Body of pancreas (tissue), 4 donors: ENCODE measurements around the gene ZNF276. TPM values are rescaled to one million over a fixed set of nuclear protein-coding genes. Genes with fewer than 3 reads are reported as not detected.
"Not testable (repeated sequence)": the region's sequence is repeated elsewhere in the genome, so short reads cannot be mapped to it uniquely, and the experiment has no call there.

Experiments
- ATAC-seq: fragments of 150-250 bp; one replicate; pipeline ENCODE4 v1.9.1; 2016
- DNase-seq, 4 donors: peaks; one replicate each; pipeline ENCODE4 v3.0.0-alpha.2; 2019
- H3K27ac ChIP-seq, 4 donors: fragments of 200-600 bp; sonication (generic); 1 replicate in 3 of 4; 2 replicates in 1 of 4; pipeline versions ENCODE4 v1.5.1 to v1.6.1; 2016 to 2019; ENCODE audit warnings: mild to moderate bottlenecking in 1 of 4, mixed read lengths in 1 of 4, moderate library complexity in 1 of 4
- H3K27me3 ChIP-seq, 2 donors: fragments of 200-600 bp; sonication (generic); one replicate each; pipeline ENCODE4 v1.6.0; 2016; ENCODE audit warnings: mild to moderate bottlenecking in 1 of 2
- H3K36me3 ChIP-seq, 2 donors: fragments of 200-600 bp; sonication (generic); replicated peaks in 1 of 2; 2 replicates each; pipeline ENCODE4 v1.5.1; 2016; ENCODE audit warnings: low read depth in 2 of 2; ENCODE audit not compliant: insufficient read depth in 1 of 2
- H3K4me1 ChIP-seq: fragments of 200-600 bp; sonication (generic); one replicate; pipeline ENCODE4 v1.6.0; 2016
- H3K4me3 ChIP-seq, 2 donors: fragments of 200-600 bp; sonication (generic); 1 replicate in 1 of 2; 2 replicates in 1 of 2; pipeline ENCODE4 v1.5.1; 2016 to 2019
- H3K9me3 ChIP-seq, 3 donors: fragments of 200-600 bp; sonication (generic); 1 replicate in 2 of 3; 2 replicates in 1 of 3; pipeline ENCODE4 v1.5.1; 2016
- POLR2A ChIP-seq, 3 donors: fragments of 450-650 bp; IDR thresholded peaks; one replicate each; pipeline ENCODE4 v1.6.1; 2016; ENCODE audit warnings: antibody characterized with exemption in 3 of 3, mild to moderate bottlenecking in 2 of 3
- WGBS, 2 donors: methylation state at CpG; one replicate each; pipeline ENCODE4 v1.1.5; 2017; 5-methylcytosine and 5-hydroxymethylcytosine counted together
- intact Hi-C: fragments of 100-400 bp; cut with DNase I; formaldehyde crosslinking; loops from one replicate; pipeline ENCODE4 v1.15.1; 2023
- total RNA-seq, 2 donors: library from RNA; depleted of rRNA; stranded (reverse); fragments of >200 nt; gene quantifications; one replicate each; pipeline ENCODE4 v1.1.0, GENCODE V29; 2016
- TF ChIP-seq, protein P1 (sequence below), 7 experiments: fragments of 450-650 bp in 4 of 7; fragments of 200-600 bp in 3 of 7; sonication (generic) in 3 of 7; IDR thresholded peaks; one replicate each; pipeline ENCODE4 v1.5.1; 2016 to 2019; ENCODE audit warnings: antibody characterized with exemption in 7 of 7

ZNF276 gene
- total RNA-seq, 2 donors from 2014 or later, result 20.8 to 41.2 TPM

DNA sequence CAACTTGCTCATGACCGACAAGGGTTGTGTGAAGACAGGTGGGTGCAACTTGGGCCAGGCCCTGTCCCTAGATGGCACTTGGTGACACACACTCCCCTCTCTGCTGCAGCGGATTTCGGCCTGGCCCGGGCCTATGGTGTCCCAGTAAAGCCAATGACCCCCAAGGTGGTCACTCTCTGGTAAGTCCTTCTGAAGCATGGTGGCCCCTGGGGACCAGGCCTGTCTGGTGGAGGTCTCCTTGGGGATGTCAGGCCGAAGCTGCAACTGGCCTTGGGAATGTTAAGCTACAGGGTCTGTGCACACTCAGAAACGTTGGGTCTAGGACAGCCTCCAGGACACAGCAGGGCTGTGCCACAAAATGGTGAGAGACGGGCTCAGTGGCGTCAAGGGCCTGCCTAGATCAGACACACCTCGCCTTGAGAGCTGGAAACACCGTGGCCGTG is 28.0 kb upstream of the ZNF276 start:
- intact Hi-C loops, result no loop called here
- ATAC-seq, result no peak
- DNase-seq, result no peak
- 90 to 100% methylated on average over 3 to 11 of the region's 11 CpGs for WGBS, 2 donors
- H3K36me3 ChIP-seq, result peaks cover 9 to 27% of the 10 kb centered on the region in 2 donors
- H3K27ac ChIP-seq, result no peak overlapping the region
- H3K4me1 ChIP-seq, result peaks cover 10% of the 10 kb centered on the region
- no peaks in the 10 kb centered on the region for H3K9me3 ChIP-seq
- H3K4me3 ChIP-seq, result no peak overlapping the region
- TF ChIP-seq POLR2A (IDR thresholded peaks at IDR 0.05), result no peak
- TF ChIP-seq, protein P1, sequence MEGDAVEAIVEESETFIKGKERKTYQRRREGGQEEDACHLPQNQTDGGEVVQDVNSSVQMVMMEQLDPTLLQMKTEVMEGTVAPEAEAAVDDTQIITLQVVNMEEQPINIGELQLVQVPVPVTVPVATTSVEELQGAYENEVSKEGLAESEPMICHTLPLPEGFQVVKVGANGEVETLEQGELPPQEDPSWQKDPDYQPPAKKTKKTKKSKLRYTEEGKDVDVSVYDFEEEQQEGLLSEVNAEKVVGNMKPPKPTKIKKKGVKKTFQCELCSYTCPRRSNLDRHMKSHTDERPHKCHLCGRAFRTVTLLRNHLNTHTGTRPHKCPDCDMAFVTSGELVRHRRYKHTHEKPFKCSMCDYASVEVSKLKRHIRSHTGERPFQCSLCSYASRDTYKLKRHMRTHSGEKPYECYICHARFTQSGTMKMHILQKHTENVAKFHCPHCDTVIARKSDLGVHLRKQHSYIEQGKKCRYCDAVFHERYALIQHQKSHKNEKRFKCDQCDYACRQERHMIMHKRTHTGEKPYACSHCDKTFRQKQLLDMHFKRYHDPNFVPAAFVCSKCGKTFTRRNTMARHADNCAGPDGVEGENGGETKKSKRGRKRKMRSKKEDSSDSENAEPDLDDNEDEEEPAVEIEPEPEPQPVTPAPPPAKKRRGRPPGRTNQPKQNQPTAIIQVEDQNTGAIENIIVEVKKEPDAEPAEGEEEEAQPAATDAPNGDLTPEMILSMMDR (IDR thresholded peaks at IDR 0.05), result no peak
- H3K27me3 ChIP-seq, result no peaks in the 10 kb centered on the region

DNA sequence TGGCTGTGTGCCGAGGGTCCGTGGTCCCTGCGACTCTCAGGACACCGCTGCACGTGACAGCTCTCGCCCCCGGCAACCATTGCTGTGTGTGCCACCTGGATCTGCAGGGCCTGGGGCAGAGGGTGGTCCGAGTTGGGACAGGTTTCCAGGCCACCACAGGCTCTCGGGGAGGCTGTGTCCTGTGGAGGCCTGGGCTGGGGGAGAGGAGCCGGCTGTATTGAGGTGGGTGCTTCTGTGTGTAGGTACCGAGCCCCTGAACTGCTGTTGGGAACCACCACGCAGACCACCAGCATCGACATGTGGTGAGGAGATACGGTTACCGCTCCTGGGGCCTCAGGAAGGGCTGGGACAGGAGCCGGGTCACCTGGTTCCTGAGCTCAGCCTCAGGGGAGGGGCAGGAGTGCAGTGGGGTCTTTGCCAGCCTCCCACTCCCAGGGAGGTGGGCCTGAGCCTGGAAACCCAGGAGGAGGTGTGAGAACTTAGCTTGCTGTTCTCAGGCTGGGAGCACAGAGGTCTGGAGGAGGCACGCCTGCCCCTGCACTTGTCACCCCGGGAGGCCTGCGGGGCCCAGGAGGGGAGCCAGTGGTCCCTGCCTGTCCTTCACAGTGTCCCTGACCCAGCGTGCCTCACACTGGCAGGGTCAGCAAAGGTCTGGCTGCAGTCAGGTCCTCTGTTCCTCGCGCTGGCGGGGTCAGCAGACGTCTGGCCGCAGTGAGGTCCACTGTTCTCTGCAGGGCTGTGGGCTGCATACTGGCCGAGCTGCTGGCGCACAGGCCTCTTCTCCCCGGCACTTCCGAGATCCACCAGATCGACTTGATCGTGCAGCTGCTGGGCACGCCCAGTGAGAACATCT is 27.2 kb upstream of the ZNF276 start:
- intact Hi-C loops, result no loop called here
- WGBS, 2 donors, result 89 to 90% methylated on average over 13 to 29 of the region's 32 CpGs
- Histone ChIP-seq H3K4me1 (peaks cover 2% of the 10 kb centered on the region), H3K27ac (no peak overlapping the region), H3K4me3 (no peak overlapping the region), H3K36me3 (peaks cover 9 to 27% of the 10 kb centered on the region in 2 donors), H3K27me3 (no peaks in the 10 kb centered on the region), H3K9me3 (no peaks in the 10 kb centered on the region)
- DNase-seq (no peak), ATAC-seq (no peak)
- TF ChIP-seq POLR2A (IDR thresholded peaks at IDR 0.05), result no peak
- TF ChIP-seq, protein P1 (IDR thresholded peaks at IDR 0.05), result no peak

DNA sequence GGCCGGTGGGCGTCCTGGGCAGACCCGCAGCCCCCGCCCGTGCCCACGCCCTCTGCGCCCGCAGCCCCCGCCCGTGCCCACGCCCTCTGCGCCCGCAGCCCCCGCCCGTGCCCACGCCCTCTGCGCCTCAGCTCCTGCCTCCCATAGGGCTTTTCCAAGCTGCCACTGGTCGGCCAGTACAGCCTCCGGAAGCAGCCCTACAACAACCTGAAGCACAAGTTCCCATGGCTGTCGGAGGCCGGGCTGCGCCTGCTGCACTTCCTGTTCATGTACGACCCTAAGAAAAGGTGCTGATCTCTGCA is 26.6 kb upstream of the ZNF276 start:
- intact Hi-C loops, DNase-seq, H3K4me1 ChIP-seq, H3K9me3 ChIP-seq, H3K4me3 ChIP-seq, ATAC-seq, H3K27ac ChIP-seq, H3K27me3 ChIP-seq: not testable (repeated sequence)
- H3K36me3 ChIP-seq, result peaks cover 9 to 27% of the 10 kb centered on the region in 2 donors
- WGBS, 2 donors, result 92 to 94% methylated on average over 12 to 23 of the region's 23 CpGs

- no peak for ATAC-seq
- TF ChIP-seq, protein P1 (IDR thresholded peaks at IDR 0.05), result no peak
- TF ChIP-seq POLR2A (IDR thresholded peaks at IDR 0.05), result no peak
- H3K4me3 ChIP-seq, result no peak overlapping the region
- no peaks in the 10 kb centered on the region for H3K9me3 ChIP-seq
- intact Hi-C loops, result no loop called here
- H3K36me3 ChIP-seq, result peaks cover 9 to 27% of the 10 kb centered on the region in 2 donors
- no peaks in the 10 kb centered on the region for H3K27me3 ChIP-seq
- peaks cover 11% of the 10 kb centered on the region for H3K4me1 ChIP-seq
- 85 to 92% methylated on average over 15 to 30 of the region's 31 CpGs for WGBS, 2 donors
- no peak overlapping the region for H3K27ac ChIP-seq
- DNase-seq, result no peak
These were observed 26.1 kb upstream of the ZNF276 start for GRCh38 chr16:89695086-89695874.

DNA sequence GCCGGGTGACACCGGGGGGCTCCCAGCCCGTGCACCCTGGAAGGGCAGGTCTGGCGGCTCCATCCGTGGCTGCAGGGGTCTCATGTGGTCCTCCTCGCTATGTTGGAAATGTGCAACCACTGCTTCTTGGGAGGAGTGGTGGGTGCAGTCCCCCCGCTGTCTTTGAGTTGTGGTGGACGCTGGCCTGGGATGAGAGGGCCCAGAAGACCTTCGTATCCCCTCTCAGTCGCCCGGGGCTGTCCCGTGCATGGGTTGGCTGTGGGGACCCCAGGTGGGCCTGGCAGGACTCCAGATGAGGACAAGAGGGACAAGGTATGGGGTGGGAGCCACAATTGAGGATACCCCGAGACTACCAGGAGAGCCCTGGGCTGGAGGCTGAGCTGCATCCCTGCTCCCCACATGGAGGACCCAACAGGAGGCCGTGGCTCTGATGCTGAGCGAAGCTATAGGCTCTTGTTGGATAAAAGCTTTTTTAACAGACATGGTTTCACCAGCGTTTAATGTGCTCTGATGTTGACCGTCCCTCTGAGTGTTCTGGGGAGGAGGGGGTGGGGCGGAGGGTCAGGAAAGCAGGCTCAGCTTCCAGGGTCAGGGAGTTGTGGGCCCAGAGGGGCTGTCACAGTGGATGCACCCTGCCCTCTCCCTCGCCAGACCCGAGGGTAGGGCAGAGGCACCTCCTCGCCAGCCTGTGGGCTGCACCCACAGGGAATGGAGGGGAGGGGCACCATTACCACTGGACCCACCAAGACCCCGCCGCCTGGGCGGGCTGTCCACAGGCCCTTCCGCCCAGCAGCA is 25.3 kb upstream of the ZNF276 start:
- WGBS, 2 donors, result 64 to 76% methylated on average over 7 to 24 of the region's 25 CpGs
- H3K9me3 ChIP-seq, result no peaks in the 10 kb centered on the region
- TF ChIP-seq POLR2A (IDR thresholded peaks at IDR 0.05), result no peak
- TF ChIP-seq, protein P1 (IDR thresholded peaks at IDR 0.05), result no peak
- peaks cover 19% of the 10 kb centered on the region for H3K4me1 ChIP-seq
- no peaks in the 10 kb centered on the region for H3K27me3 ChIP-seq
- no peak overlapping the region for H3K4me3 ChIP-seq
- intact Hi-C loops, result no loop called here
- no peak overlapping the region for H3K27ac ChIP-seq
- DNase-seq (no peak), ATAC-seq (no peak)
- peaks cover 9 to 22% of the 10 kb centered on the region in 2 donors for H3K36me3 ChIP-seq
